ENCODE data around the gene HSDL1.
"Not testable (repeated sequence)": the region's sequence is repeated elsewhere in the genome, so short reads cannot be mapped to it uniquely, and the experiment has no call there.

Gene HSDL1

GRCh38 chr16:84138824-84139627 lies 6.0 kb downstream of the HSDL1 start:
- no peak for DNase-seq (ENCODE audit: low read depth)

GRCh38 chr16:84138500-84138823 lies 6.5 kb downstream of the HSDL1 start:
- DNase-seq (ENCODE audit: low read depth), result no peak

GRCh38 chr16:84137769-84138357 lies 7.1 kb downstream of the HSDL1 start:
- DNase-seq (ENCODE audit: low read depth), result no peak

- DNase-seq (ENCODE audit: low read depth), result no peak
Measured at GRCh38 chr16:84137287-84137686, 7.7 kb downstream of the HSDL1 start.

GRCh38 chr16:84136331-84137125 lies 8.4 kb downstream of the HSDL1 start:
- DNase-seq (ENCODE audit: low read depth), result no peak

GRCh38 chr16:84132527-84133285 lies 12.3 kb downstream of the HSDL1 start:
- DNase-seq (ENCODE audit: low read depth), result no peak

GRCh38 chr16:84131117-84131516 lies 13.9 kb downstream of the HSDL1 start:
- no peak for DNase-seq (ENCODE audit: low read depth)

GRCh38 chr16:84124257-84125073 lies 20.5 kb downstream of the HSDL1 start:
- DNase-seq (ENCODE audit: low read depth), result no peak

- DNase-seq (ENCODE audit: low read depth), result no peak
Measured at GRCh38 chr16:84121007-84121406, 24.0 kb downstream of the HSDL1 start.

GRCh38 chr16:84120023-84120422 lies 25.0 kb downstream of the HSDL1 start:
- DNase-seq (ENCODE audit: low read depth), result no peak

GRCh38 chr16:84119368-84119767 lies 25.6 kb downstream of the HSDL1 start:
- DNase-seq (ENCODE audit: low read depth), result no peak

GRCh38 chr16:84118315-84118714 lies 26.7 kb downstream of the HSDL1 start:
- DNase-seq (ENCODE audit: low read depth), result not testable (repeated sequence)

GRCh38 chr16:84117494-84117843 lies 27.5 kb downstream of the HSDL1 start:
- DNase-seq (ENCODE audit: low read depth), result no peak

GRCh38 chr16:84116720-84117493 lies 28.1 kb downstream of the HSDL1 start, which contains the start of gene MBTPS1:
MBTPS1 (minus strand) TSS chr16:84116942; CDS start chr16:84101783, 15,159 bp downstream.
- peak; percentile 97 for DNase-seq (ENCODE audit: low read depth)

GRCh38 chr16:84115919-84116719 lies 28.9 kb downstream of the HSDL1 start:
- DNase-seq (ENCODE audit: low read depth), result no peak

GRCh38 chr16:84111949-84112348 lies 33.0 kb downstream of the HSDL1 start:
- DNase-seq (ENCODE audit: low read depth), result not testable (repeated sequence)

GRCh38 chr16:84111525-84111924 lies 33.5 kb downstream of the HSDL1 start:
- no peak for DNase-seq (ENCODE audit: low read depth)

GRCh38 chr16:84110527-84110926 lies 34.5 kb downstream of the HSDL1 start:
- no peak for DNase-seq (ENCODE audit: low read depth)

- DNase-seq (ENCODE audit: low read depth), result no peak
Measured at GRCh38 chr16:84109598-84110335, 35.2 kb downstream of the HSDL1 start.
